HG03175 (cell line): ENCODE measurements around the gene STXBP5.
"Not testable (repeated sequence)": the region's sequence is repeated elsewhere in the genome, so short reads cannot be mapped to it uniquely, and the experiment has no call there.

ENCODE experiments used
- ATAC-seq: cut with Tn5 transposase; IDR thresholded peaks from one replicate; pipeline ENCODE4 v1.9.1; 2021; ENCODE audit warnings: mild to moderate bottlenecking, moderate library complexity; ENCODE audit not compliant: unreplicated experiment

STXBP5 gene

GRCh38 chr6:147361311-147361981 lies 157.2 kb downstream of the STXBP5 start:
- no peak for ATAC-seq

- ATAC-seq, result no peak
Measured at GRCh38 chr6:147366290-147366689, 162.1 kb downstream of the STXBP5 start.

DNA sequence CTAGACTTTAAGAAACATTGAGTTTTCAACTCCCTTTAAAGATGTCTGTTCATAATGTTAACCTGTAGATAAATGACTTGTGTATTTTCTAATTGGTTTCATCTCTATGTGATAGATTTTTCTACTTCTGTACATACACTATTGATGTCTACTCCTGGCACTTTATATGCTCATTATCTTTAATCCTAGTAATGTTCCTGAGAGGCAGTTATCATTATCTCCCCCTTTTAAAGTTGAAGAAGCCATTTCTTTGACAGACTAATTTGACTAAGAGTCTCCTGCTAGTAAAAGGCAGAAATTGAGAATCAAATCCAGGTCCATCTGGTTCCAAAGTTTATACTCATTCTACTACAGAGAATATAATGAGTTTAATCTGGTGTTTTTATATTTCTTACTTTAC lies 167.1 kb downstream of the STXBP5 start:
- no peak for ATAC-seq

DNA sequence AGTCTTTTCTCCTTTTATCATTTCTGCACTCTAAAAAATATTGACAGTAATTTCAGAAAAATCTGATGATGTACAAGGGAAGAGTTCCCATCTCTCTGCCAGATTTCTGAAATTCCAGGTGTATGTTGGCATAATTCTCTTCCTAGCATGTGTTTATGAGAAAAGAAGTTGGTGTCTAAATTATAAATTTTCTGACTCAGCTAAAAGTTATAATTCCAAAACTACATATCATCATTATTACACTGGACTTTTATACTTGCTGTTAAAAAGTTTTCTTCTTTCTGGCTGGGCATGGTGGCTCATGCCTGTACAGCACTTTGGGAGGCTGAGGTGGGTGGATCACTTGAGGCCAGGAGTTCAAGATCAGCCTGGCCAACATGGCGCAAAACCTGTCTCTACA lies 168.6 kb downstream of the STXBP5 start:
- ATAC-seq, result no peak

GRCh38 chr6:147378819-147379218 lies 174.6 kb downstream of the STXBP5 start:
- no peak for ATAC-seq

DNA sequence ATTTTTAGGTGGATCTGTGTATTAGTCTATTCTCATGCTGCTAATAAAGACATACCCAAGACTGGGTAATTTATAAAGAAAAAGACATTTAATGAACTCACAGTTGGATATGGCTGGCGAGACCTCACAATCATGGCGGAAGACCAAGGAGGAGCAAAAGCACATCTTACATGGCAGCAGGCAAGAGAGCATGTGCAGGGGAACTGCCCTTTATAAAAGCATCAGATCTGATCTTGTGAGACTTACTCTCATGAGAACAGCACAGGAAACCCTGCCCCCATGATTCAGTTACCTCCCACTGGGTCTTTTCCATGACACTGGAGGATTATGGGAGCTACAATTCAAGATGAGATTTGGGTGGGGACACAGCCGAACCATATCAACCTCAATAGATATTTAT lies 176.6 kb downstream of the STXBP5 start:
- not testable (repeated sequence) for ATAC-seq

- no peak for ATAC-seq
Measured at GRCh38 chr6:147381712-147382111, 177.5 kb downstream of the STXBP5 start.

GRCh38 chr6:147382945-147383554 lies 178.8 kb downstream of the STXBP5 start:
- ATAC-seq, result no peak

- no peak for ATAC-seq
Measured at GRCh38 chr6:147384029-147384428, 179.8 kb downstream of the STXBP5 start.

DNA sequence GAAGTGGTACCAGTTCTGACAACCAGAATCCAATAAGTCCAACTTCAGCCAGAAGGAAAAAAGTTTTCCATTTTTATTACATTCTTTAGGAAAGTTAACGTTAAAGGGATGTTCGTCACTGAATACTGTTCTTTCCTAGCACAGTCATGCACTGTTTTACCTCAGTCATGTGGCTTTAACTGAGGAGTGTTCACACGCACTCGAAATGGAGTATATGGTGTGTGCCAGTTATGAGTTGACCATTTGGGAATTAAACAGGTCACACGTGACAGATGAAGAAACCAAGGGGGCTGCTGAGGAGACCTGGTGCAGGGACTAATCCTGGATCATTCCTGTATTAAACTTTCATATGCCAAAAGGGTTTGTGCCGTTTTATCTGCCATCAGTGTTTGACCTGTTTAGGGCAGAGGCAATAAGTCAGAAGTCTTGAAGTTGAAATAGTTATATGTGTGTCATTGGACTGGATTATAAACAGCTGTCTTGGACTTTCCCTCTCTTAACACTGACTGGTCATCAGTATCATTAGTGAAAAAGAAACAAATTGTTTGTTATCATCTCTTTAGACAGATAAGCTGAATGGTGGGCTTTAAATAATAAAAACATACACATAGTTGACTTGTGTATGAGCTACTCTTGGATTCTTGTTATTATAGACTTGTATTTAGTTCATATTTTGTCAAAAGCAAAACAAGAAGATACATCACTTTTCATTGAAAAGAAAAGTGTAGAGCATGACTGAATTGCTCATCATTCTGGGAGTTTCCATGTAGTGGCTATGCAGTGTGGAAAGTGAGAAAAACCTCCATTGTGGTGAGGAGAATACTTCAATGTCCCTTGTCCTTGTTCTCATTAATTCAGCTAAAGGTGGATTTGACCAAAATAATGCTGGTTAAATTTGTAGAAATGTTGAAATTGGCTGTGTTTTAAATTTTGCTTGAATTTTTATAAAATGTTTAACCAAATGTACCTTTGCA lies 180.8 kb downstream of the STXBP5 start:
- peak; percentile 43 for ATAC-seq

GRCh38 chr6:147389463-147389862 lies 185.2 kb downstream of the STXBP5 start:
- ATAC-seq, result no peak

GRCh38 chr6:147390909-147391536 lies 186.8 kb downstream of the STXBP5 start:
- no peak for ATAC-seq

DNA sequence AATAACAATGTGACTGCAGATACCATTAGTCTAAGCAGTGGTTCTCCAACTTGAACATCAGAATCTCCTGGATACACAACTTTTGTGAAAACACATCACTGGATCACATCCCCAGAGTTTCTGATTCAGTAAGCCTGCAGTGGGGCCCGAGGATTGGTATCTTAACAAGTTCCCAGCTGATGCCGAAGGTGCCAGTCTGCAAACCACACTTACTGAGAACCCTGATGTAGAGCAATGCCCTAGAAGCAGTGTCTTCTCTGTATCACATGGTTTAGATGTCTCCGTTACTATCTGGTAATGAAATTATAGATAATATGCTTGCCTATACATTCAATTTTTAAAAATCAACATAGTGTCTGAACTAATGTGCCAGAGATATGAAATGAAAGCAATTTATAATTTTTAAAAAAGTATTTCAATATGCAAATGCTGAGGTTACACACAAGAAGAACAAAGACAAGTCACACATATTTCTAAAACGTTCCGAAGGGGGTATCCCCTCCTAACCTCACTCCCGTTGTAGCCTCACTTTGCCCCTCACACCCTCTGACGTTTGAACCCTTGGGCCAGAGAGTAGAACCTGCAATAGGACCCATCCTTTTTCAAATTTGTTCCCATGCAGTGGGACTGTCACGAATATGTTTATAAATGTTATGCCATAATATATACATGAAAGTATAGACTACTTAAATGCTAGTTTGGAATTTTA lies 188.9 kb downstream of the STXBP5 start:
- peak; percentile 47 for ATAC-seq

DNA sequence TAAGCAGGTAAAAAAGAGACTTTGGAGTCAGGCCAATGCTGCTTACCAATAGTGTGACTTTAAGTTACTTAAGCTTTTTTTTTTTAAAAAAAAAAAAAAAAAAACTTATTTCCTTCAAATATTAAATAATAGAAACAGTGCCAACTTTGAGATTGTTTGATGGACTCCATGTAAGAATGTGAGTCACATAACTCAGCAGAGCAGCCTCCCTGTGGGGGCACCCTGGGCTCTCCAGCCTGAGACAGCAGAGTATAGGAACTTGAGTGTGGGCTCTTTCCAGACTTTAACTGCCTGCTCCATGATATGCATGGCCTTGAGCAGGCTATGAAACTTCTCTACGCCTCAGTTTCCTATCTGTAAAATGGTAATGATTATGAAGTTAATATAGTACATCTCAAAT lies 190.9 kb downstream of the STXBP5 start:
- ATAC-seq, result no peak

DNA sequence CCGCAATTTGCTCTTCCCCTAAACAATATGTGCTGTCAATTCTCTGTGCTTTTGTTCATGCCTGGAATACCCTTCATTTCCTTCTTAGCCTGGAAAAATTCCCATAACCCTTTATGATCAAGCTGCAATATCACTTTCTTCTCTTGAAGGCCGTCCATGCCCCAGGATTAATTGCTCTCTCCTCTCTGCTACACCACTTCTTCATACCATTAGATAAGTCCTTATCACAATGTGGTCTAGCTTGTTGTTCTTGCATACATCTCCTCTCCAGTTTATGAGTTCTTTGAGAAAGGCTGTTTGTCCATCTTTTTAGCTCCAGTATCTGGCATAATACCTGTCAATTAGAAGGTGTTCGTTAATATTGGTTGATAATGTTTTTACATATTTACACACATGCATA lies 193.1 kb downstream of the STXBP5 start:
- ATAC-seq, result no peak

DNA sequence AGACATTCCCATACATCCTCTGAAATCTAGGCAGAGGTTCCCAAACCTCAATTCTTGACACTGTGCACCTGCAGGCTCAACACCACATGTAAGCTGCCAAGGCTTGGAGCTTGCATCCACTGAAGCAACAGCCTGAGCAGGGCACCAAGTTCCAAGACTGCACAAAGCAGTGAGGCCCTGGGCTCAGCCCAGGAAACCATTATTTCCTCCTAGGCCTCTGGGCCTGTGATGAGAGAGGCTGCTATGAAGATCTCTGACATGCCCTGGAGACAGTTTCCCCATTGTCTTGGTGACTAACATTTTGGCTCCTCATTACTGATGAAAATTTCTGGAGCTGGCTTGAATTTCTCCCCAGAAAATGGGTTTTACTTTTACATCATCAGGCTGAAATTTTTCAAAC lies 196.8 kb downstream of the STXBP5 start:
- ATAC-seq, result no peak

DNA sequence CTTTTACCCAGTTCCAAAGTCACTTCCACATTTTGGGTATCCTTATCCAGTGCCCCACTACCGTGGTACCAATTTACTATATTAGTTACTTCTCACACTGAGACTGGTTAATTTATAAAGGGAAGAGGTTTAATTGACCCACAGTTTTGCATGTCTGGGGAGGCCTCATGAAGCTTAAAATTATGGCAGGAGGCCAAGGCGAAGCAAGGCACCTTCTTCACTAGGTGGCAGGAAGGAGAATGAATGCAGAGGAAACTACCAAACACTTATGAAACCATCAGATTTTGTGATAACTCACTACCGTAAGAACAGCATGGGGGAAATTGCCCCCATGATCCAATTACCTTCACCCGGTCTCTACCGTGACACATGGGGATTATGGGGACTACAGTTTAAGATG lies 197.6 kb downstream of the STXBP5 start:
- no peak for ATAC-seq

DNA sequence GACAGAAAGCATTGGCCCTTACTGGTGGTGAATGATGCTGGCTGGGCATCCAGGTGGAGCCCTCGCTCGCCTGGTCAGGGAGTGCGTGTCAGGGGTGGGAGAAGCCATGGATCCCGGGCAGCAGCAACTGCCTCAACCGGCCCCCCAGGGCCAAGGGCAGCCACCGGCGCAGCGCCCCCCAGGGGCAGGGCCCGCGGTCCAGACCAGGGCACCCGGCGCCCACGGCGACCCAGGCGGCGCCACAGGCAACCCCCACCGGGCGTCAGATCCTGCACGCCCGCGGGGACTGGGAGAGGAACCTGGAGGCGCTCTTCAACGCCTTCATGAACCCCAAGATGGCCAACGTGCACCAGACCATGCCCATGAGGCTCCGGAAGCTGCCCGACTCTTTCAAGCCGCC lies 202.6 kb downstream of the STXBP5 start:
- ATAC-seq, result no peak

DNA sequence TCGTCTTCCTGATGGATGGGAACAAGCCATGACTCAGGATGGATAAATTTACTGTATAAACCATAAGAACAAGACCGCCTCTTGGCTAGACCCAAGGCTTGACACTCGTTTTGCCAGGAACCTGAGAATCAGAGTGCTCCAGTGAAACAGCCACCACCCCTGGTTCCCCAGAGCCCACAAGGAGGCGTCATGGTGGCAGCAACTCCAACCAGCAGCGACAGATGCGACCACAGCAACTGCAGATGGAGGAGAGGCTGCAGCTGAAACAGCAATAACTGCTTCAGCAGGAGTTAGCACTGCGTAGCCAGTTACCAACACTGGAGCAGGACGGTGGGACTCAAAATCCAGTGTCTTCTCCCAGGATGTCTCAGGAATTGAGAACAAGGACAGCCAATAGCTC lies 203.4 kb downstream of the STXBP5 start:
- ATAC-seq, result no peak

DNA sequence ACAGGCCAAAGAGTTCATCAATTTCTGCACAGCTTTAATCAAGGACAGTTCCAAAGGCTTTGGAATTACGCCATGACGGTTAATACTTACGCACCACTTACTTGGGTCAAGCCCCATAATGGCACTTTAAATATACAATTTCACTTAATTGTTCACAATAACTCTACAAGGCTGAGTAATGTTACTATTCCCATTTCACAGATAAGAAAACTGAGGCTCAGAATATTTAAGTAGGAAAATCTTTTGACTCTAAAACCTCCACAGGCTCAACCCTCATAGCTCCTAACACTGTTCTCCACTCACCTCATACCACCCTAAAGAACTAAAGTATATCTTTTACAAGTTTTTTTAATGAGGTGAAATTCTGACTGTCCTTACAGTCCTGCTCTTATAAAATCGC lies 212.4 kb downstream of the STXBP5 start:
- ATAC-seq, result no peak

GRCh38 chr6:147417954-147418353 lies 213.7 kb downstream of the STXBP5 start:
- no peak for ATAC-seq
